Activated CD8-positive, alpha-beta memory T cell treated with anti-CD3 and anti-CD28 coated beads, Interleukin-2, amount 50 U/mL, for 24 hours (primary cell): ENCODE data around the gene C22orf15.

ENCODE experiments used
- DNase-seq: peaks from one replicate; pipeline ENCODE4 v3.0.0-alpha.2; 2020; ENCODE audit errors: extremely low read depth

Gene C22orf15

DNA sequence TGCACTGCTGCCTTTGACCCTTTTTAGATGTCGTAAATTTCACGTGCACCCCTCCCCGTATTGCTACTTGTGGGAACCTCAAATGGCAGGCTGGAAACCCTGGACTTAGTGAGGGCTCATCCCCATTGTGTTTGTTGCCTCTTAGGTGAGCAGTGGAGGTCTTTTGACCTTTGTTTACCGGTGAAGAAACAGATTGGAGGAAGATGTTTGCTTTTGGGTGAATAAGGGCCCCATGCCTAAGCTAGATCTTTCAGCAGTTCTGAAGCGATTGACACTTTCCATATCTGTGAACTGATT lies 24.8 kb downstream of the C22orf15 start:
- no peak for DNase-seq

DNA sequence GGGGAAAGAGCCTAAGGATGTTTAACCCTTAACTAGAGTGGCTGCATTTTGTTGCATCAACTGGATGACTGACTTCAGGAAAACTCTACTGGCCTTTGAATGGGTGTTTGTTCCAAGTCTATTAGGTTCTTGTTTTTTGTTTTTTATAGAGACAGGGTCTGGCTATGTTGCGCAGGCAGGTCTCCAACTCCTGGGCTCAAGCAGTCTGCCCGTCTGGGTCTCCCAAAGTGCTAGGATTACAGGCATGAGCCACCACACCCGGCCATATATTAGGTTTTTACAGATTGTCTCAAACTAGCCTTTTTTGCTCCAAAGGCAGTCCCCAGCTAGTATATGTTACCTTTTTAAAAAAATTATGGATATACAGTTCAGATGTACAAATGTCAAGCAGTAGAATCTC lies 25.1 kb downstream of the C22orf15 start:
- no peak for DNase-seq

DNA sequence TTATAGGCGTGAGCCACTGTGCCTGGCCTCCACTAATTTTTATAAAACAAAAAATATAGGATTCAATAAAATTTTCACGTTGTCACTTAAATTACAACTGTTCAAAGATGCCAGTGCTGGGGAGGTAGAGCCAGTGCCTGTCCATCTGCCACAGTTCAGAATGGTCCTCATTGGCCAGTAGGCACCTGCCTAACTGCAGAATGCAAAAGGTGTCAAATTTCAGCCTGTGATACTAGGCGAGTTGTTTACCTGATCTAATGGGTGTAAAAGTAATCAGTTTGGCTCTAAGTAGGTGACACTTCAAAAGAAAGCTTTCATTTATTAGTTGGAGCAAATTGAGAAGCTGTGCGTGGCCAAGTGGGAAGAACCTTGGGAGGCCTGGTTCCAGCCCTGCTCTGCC lies 26.3 kb downstream of the C22orf15 start:
- DNase-seq: no peak

DNA sequence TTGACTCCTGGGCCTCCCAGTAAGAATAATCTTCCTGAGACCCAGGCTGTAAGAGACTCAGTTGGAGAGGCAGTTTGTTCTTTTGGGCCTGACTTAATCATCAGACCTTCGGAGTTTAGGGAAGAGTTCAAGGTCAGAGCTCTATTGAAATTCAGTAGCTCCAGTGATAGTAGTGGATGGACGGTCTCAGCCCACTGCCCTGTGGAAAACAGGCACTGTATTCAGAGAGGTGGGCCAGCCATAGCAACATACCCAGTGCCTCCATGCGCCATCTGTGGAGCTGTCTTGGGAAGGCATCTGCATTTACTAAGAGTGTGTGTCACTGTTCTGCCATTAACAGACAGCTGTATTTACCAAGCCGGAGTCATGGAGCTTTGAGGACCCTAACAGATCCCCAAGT lies 26.8 kb downstream of the C22orf15 start:
- DNase-seq: no peak

DNA sequence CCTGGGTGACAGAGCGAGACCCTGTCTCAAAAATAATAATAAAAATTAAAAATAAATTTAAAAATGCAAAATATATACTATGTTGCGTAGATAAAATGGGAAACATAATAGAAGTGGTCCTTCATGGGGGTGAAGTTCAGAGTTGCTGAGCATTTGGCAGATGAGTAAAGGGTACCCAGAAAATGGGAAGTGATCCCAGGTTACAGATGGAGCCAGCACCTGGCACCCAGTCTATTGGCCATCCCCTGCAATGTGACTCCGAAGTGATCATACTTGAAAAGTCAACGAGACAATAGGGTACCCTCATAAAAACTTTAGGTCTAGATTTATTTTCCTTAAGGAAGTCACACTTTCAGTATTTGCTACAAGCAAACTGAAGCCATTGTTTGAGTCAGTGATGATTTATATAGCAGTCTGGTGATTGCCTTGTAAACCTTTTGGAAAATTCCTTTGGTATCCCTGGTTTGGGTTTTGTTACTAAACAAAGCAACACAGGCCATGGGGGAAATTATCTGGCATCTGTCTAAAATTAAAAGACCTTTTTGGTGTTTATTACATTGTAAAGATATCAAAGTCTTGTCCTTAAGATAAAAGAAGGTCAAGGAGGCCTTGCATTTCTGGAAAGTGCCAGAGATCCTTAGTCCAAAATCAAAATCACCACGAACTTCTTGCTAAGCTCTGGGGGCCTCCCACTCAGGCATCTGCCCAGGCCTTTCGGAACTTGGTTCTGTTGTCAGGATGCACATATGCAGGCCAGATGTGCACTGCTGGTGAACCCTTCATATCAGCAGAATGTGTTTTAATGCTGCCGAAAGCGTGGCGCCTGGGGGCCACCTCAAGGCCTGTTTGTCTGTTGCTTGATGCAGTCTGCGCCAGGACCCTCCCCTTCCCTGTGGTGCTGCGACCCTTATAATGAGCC lies 28.3 kb downstream of the C22orf15 start:
- no peak for DNase-seq

DNA sequence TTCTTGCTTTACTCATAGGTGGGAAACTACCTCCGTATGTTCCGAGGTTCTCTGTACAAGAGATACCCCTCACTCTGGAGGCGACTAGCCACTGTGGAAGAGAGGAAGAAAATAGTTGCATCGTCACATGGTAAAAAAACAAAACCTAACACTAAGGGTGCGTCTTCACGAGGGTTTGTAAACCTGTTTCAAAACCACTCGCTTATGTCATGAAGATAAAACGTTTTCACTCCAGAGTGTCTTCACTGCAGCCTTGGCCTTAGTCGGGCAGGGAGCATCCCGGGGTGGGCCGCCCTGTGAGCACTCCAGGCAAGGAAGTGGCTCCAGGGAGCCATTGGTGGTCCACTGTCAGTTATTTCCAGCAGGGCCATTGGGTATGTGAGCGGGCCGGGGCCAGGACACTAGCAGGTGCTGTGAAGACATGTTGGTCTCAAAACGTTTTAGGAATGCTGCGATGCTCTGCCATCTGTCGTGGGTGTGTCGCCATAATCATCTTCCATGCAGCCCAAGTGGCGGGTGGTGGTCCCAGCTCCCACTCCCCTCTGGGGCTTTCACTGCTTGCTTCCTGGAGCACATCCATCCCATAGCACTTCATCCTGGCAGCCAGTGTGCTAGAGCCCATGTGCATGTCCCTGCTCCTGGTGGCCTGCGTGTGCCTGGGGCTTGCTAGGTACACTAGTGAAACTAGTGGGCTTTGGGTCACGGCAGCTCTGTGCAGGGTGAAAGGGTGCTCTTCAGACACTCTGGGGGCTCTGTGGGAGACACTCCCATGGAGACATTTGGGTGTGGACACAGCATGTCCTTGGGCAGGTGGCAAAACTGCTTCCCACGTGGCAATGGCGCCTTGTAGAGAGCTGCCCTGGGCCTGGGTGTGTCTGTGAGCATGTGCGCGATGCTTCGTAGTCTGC lies 29.2 kb downstream of the C22orf15 start:
- no peak for DNase-seq

DNA sequence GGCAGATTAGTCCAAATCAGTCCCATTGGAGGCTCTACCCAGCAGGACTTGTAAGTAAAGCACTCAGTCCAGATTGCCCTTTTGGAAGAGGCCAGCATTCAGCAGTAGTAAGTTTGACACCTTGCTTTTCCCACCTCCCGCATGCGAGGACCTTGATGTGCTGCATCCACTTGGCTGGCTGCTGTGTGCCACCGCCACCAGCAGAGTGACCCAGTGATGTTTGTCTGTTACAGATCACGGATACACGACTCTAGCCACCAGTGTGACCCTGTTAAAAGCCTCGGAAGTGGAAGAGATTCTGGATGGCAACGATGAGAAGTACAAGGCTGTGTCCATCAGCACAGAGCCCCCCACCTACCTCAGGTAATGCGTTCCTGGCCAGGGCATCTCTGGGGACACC lies 30.5 kb downstream of the C22orf15 start:
- DNase-seq: no peak

DNA sequence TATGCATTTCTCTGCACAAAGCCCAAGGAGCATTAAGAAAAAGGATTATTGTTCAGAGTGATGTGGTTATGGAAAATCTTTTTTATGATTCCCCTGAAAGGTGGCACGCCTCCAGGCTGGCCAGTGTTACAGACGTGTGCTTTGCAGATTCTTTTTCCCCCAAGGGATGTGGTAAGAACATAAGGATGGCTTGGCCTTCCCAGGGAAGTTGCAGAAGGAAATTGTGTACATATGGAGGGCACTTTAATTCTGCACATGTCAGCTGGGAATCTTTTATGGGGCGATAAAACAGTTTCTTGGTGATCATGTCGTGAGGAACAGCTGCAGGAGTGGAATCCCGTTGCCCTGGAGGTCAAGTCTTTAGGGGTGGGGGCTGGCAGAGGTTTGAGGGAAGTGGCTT lies 33.7 kb downstream of the C22orf15 start:
- DNase-seq: no peak

DNA sequence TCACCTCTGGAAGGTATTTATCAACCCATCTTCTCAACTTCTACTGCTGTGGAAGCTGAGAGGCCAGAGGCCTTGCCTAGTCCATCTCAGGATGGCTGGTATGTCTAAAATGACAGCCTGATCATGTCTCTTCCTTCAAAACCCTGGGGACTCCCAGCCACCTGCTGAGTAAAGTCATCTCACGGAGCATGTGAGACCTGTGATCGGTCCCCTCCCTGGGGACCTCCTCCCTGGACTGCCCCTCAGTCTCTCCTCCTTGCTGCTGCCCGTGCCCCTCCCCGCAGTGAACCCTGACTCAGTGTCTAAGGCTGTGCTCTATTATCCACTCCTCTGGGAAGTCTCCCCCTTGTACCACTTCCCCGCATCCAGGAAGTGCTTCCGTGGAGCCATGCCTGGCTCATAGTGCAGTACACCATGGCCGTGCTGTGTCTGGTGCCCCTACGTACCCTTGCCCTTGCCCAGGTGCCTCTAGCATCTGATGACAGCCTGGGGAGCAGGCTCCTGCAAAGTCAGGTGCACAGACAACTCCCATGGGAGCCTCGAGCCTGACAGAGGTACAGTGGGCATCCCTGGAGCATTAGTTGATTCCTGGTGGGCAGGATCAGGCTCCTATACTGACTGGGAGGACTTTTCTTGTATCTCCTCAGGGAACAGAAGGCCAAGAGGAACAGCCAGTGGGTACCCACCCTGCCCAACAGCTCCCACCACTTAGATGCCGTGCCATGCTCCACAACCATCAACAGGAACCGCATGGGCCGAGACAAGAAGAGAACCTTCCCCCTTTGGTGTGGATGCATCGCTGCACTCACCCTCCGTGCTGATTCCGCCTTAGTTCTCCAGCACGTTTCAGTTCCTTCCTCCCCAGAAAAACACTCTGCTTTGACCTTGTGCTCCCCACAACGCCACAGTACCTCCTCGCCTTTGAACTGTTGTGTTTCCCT lies 37.8 kb downstream of the C22orf15 start:
- DNase-seq: no peak

DNA sequence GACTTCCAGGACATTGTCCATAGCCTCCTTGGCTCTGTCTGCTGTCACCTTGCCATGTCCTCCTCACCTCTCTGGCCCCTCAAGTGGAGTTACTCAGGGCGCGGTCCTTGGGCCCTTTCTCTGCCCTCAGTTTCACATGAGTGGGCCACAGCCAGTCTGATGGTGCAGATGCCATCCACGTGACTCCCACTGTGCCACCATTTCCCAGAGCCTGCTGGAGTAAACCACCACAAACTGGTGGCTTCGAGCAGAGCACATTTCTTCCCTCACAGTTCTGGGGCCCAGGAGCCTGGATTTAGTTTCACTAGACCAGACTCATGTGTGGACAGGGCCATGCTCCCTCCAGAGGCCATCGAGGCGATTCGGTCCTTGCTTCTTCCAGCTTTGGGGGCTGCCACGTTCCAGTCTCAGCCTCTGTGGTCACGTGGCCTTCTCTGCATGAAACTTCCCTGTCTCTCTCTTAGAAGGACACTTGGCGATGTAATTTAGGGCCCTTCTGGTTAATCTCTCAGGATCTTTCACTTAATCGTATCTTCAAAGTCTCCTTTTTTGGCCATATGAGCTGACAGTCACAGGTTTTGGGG lies 38.5 kb downstream of the C22orf15 start:
- DNase-seq: no peak

DNA sequence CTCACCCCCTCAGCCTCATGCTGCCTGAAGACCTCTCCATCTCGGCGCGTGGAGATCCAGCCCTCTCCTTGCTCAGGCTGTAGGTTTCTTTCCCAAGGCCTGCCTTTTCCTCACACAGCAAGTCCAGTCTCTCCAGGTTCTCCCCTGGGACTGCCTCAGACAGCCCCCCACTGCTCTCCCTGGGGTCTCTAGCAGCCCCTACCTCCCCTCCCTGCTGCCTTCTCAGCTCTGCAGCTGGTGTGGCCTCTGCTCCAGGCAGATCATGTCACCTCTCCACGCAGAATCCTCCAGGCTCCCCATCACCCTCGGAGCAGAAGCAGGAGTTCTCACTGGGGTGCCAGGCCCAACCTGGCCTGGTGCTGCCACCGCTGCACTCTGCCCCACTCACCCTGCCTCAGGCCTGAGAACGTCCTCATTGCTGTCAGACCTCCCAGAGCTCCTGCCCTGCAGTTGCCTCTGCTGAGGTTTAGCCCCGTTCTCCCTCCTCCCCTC lies 39.1 kb downstream of the C22orf15 start:
- no peak for DNase-seq

DNA sequence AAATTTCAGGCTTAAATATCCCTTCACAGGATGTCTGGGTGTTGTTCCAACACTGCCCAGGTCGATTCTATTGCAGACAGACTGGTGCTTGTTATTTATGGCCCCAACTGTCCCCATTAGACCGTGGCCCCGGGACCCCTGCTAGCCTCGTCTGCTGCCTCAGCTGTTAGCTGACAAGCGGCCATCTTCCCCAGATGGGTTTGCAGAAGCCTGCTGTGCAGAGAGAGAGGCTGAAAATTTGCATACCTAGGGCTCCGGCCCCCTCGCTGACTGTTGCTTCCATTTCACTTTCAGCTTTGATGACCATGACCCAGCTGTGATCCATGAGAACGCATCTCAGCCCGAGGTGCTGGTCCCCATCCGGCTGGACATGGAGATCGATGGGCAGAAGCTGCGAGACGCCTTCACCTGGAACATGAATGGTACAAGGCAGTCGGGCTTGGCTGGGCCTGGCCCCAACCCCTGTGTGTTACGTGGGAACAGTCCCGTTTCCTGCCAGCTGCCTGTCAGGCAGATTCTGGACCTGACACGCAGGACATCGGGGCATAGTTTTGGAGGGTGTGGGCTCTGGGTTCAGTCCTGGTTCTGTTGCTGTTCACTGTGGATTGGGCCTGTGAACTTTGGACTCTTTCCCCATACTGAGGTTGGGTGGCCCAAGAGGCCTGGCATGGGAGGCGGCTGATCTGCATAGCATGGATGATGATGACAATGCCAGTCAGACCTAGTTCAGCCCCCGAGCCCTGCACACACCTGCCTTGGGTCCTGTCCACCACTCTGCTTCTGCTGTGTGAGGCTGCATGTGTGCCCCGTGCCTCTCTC lies 40.4 kb downstream of the C22orf15 start:
- no peak for DNase-seq

DNA sequence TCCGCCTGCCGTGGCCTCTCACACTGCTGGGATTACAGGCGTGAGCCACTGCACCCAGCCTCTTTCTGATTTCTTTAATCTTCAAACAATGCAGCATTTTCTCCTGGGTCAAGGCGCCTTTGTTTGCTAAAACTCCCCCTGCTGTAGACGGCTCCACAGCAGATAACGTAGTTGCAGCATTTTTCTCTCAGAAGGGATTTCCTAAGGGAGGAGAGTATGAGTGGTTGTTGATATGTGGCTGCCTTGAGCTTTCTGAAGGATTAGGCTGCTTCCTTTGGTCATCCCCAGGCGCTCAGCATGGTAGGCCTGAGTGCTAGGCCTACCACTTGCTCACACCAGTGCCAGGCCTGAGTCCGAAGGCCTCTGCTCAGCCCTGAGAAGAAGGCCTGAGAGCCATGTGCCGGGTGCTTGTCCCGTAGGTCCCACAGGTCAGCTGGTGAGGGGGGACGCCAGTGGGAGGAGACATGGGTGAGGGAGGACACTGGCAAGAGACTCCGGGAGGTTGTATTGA lies 42.0 kb downstream of the C22orf15 start:
- DNase-seq: no peak

DNA sequence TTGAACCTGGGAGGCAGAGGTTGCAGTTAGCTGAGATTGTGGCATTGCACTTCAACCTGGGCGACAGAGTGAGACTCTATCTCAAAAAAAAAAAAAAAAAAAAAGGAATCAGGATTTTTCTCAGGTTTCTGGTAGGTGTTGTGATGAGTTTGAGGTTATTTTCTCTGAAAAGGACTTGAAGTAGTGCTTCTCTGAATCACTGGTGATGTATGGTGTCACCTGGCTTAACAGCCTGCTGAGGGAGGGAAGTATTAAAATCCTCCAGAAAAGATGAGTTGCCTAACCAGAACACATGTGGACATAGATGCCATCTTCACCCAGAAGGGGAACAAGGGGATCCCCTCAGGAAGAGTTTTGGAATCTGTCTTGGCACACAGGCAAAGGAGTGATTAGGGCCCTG lies 44.0 kb downstream of the C22orf15 start:
- no peak for DNase-seq

DNA sequence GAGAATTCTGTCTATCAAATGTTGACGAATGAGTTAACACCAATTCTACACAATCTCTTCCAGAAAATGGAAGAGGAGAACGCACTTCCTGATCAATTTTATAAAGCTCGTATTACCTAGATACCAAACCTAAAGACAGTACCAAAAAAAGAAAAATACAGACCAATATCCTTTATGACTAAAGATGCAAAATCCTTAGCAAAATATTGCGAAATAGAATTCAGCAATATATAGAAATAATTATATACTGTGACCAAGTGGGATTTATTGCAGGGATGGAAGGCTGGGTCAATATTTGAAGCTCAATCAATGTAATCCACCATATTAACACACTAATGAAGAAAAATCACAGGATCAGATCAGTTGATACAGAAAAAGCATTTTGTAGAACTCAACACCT lies 49.6 kb downstream of the C22orf15 start:
- DNase-seq: no peak
